ENCODE results near the gene CD46.
"Not testable (repeated sequence)": the region's sequence is repeated elsewhere in the genome, so short reads cannot be mapped to it uniquely, and the experiment has no call there.

CD46 gene

GRCh38 chr1:207753611-207754010, 1.8 kb downstream of the CD46 start:
- DNase-seq (ENCODE audit: low read depth), result no peak
- Histone ChIP-seq H3K36me3 (ENCODE audit: control insufficient read depth, insufficient read depth, low read length, severe bottlenecking) (peaks cover 18% of the 10 kb centered on the region), H3K27me3 (replicated peaks; ENCODE audit: control insufficient read depth, insufficient read depth, low read length) (no peaks in the 10 kb centered on the region), H3K9ac (ENCODE audit: low read length) (peak overlapping the region; percentile 96), H3K4me1 (ENCODE audit: control insufficient read depth, insufficient read depth, low read length) (peaks cover 58% of the 10 kb centered on the region), H3K4me3 (ENCODE audit: low read length) (peak overlapping the region; percentile 96), H3K9me3 (ENCODE audit: control insufficient read depth, low read length) (no peaks in the 10 kb centered on the region)

- Histone ChIP-seq H3K9me3 (ENCODE audit: control insufficient read depth, low read length) (no peaks in the 10 kb centered on the region), H3K4me1 (ENCODE audit: control insufficient read depth, insufficient read depth, low read length) (peaks cover 59% of the 10 kb centered on the region), H3K27me3 (replicated peaks; ENCODE audit: control insufficient read depth, insufficient read depth, low read length) (no peaks in the 10 kb centered on the region), H3K4me3 (ENCODE audit: low read length) (peak overlapping the region; percentile 96), H3K36me3 (ENCODE audit: control insufficient read depth, insufficient read depth, low read length, severe bottlenecking) (peaks cover 22% of the 10 kb centered on the region), H3K9ac (ENCODE audit: low read length) (peak overlapping the region; percentile 43)
- DNase-seq (ENCODE audit: low read depth), result no peak
Observed at GRCh38 chr1:207754011-207754410, 2.2 kb downstream of the CD46 start.

GRCh38 chr1:207754974-207755700, 3.3 kb downstream of the CD46 start:
- no peaks in the 10 kb centered on the region for H3K27me3 ChIP-seq (replicated peaks; ENCODE audit: control insufficient read depth, insufficient read depth, low read length)
- peak overlapping the region; percentile 12 for H3K4me3 ChIP-seq (ENCODE audit: low read length)
- H3K4me1 ChIP-seq (ENCODE audit: control insufficient read depth, insufficient read depth, low read length), result peaks cover 59% of the 10 kb centered on the region
- DNase-seq (ENCODE audit: low read depth), result peak; percentile 27
- H3K9ac ChIP-seq (ENCODE audit: low read length), result no peak overlapping the region
- peaks cover 33% of the 10 kb centered on the region for H3K36me3 ChIP-seq (ENCODE audit: control insufficient read depth, insufficient read depth, low read length, severe bottlenecking)
- no peaks in the 10 kb centered on the region for H3K9me3 ChIP-seq (ENCODE audit: control insufficient read depth, low read length)

- peaks cover 50% of the 10 kb centered on the region for H3K4me1 ChIP-seq (ENCODE audit: control insufficient read depth, insufficient read depth, low read length)
- H3K9ac ChIP-seq (ENCODE audit: low read length), result no peak overlapping the region
- H3K4me3 ChIP-seq (ENCODE audit: low read length), result peak overlapping the region; percentile 12
- no peaks in the 10 kb centered on the region for H3K9me3 ChIP-seq (ENCODE audit: control insufficient read depth, low read length)
- no peak for DNase-seq (ENCODE audit: low read depth)
- H3K27me3 ChIP-seq (replicated peaks; ENCODE audit: control insufficient read depth, insufficient read depth, low read length), result no peaks in the 10 kb centered on the region
- peaks cover 42% of the 10 kb centered on the region for H3K36me3 ChIP-seq (ENCODE audit: control insufficient read depth, insufficient read depth, low read length, severe bottlenecking)
Observed at GRCh38 chr1:207755846-207756693, 4.2 kb downstream of the CD46 start.

- H3K36me3 ChIP-seq (ENCODE audit: control insufficient read depth, insufficient read depth, low read length, severe bottlenecking), result peaks cover 96% of the 10 kb centered on the region
- no peak overlapping the region for H3K9ac ChIP-seq (ENCODE audit: low read length)
- no peak for DNase-seq (ENCODE audit: low read depth)
- peaks cover 10% of the 10 kb centered on the region for H3K4me1 ChIP-seq (ENCODE audit: control insufficient read depth, insufficient read depth, low read length)
- no peak overlapping the region for H3K4me3 ChIP-seq (ENCODE audit: low read length)
- no peaks in the 10 kb centered on the region for H3K27me3 ChIP-seq (replicated peaks; ENCODE audit: control insufficient read depth, insufficient read depth, low read length)
- H3K9me3 ChIP-seq (ENCODE audit: control insufficient read depth, low read length), result no peaks in the 10 kb centered on the region
Observed at GRCh38 chr1:207762622-207763021, 10.8 kb downstream of the CD46 start.

GRCh38 chr1:207763091-207763490, 11.2 kb downstream of the CD46 start:
- Histone ChIP-seq H3K27me3 (replicated peaks; ENCODE audit: control insufficient read depth, insufficient read depth, low read length) (no peaks in the 10 kb centered on the region), H3K4me1 (ENCODE audit: control insufficient read depth, insufficient read depth, low read length) (peaks cover 6% of the 10 kb centered on the region), H3K36me3 (ENCODE audit: control insufficient read depth, insufficient read depth, low read length, severe bottlenecking) (peaks cover 96% of the 10 kb centered on the region), H3K9ac (ENCODE audit: low read length) (no peak overlapping the region), H3K9me3 (ENCODE audit: control insufficient read depth, low read length) (no peaks in the 10 kb centered on the region), H3K4me3 (ENCODE audit: low read length) (no peak overlapping the region)
- DNase-seq (ENCODE audit: low read depth), result no peak

GRCh38 chr1:207763972-207764371, 12.1 kb downstream of the CD46 start:
- peaks cover 95% of the 10 kb centered on the region for H3K36me3 ChIP-seq (ENCODE audit: control insufficient read depth, insufficient read depth, low read length, severe bottlenecking)
- no peaks in the 10 kb centered on the region for H3K27me3 ChIP-seq (replicated peaks; ENCODE audit: control insufficient read depth, insufficient read depth, low read length)
- no peaks in the 10 kb centered on the region for H3K4me1 ChIP-seq (ENCODE audit: control insufficient read depth, insufficient read depth, low read length)
- DNase-seq (ENCODE audit: low read depth), result no peak
- no peak overlapping the region for H3K9ac ChIP-seq (ENCODE audit: low read length)
- H3K9me3 ChIP-seq (ENCODE audit: control insufficient read depth, low read length), result no peaks in the 10 kb centered on the region
- H3K4me3 ChIP-seq (ENCODE audit: low read length), result no peak overlapping the region

GRCh38 chr1:207766569-207766968, 14.7 kb downstream of the CD46 start:
- Histone ChIP-seq H3K36me3 (ENCODE audit: control insufficient read depth, insufficient read depth, low read length, severe bottlenecking) (peaks cover 84% of the 10 kb centered on the region), H3K9ac (ENCODE audit: low read length) (no peak overlapping the region), H3K9me3 (ENCODE audit: control insufficient read depth, low read length) (no peaks in the 10 kb centered on the region), H3K27me3 (replicated peaks; ENCODE audit: control insufficient read depth, insufficient read depth, low read length) (no peaks in the 10 kb centered on the region), H3K4me1 (ENCODE audit: control insufficient read depth, insufficient read depth, low read length) (no peaks in the 10 kb centered on the region), H3K4me3 (ENCODE audit: low read length) (no peak overlapping the region)
- no peak for DNase-seq (ENCODE audit: low read depth)

- H3K27me3 ChIP-seq (replicated peaks; ENCODE audit: control insufficient read depth, insufficient read depth, low read length); H3K4me1 ChIP-seq (ENCODE audit: control insufficient read depth, insufficient read depth, low read length); H3K4me3 ChIP-seq (ENCODE audit: low read length); DNase-seq (ENCODE audit: low read depth); H3K9me3 ChIP-seq (ENCODE audit: control insufficient read depth, low read length); H3K9ac ChIP-seq (ENCODE audit: low read length): not testable (repeated sequence)
- H3K36me3 ChIP-seq (ENCODE audit: control insufficient read depth, insufficient read depth, low read length, severe bottlenecking), result peaks cover 50% of the 10 kb centered on the region
Observed at GRCh38 chr1:207770514-207770913, 18.7 kb downstream of the CD46 start.

- DNase-seq (ENCODE audit: low read depth); H3K4me3 ChIP-seq (ENCODE audit: low read length): not testable (repeated sequence)
- peaks cover 48% of the 10 kb centered on the region for H3K36me3 ChIP-seq (ENCODE audit: control insufficient read depth, insufficient read depth, low read length, severe bottlenecking)
Observed at GRCh38 chr1:207776045-207776444, 24.2 kb downstream of the CD46 start.

GRCh38 chr1:207777412-207777811, 25.6 kb downstream of the CD46 start:
- not testable (repeated sequence) for H3K9me3 ChIP-seq (ENCODE audit: control insufficient read depth, low read length); H3K4me3 ChIP-seq (ENCODE audit: low read length); DNase-seq (ENCODE audit: low read depth); H3K27me3 ChIP-seq (replicated peaks; ENCODE audit: control insufficient read depth, insufficient read depth, low read length); H3K9ac ChIP-seq (ENCODE audit: low read length); H3K4me1 ChIP-seq (ENCODE audit: control insufficient read depth, insufficient read depth, low read length)
- peaks cover 46% of the 10 kb centered on the region for H3K36me3 ChIP-seq (ENCODE audit: control insufficient read depth, insufficient read depth, low read length, severe bottlenecking)

More at GRCh38 chr1:207776045-207776444, 24.2 kb downstream of the CD46 start:
- not testable (repeated sequence) for H3K27me3 ChIP-seq (replicated peaks; ENCODE audit: control insufficient read depth, insufficient read depth, low read length); H3K4me1 ChIP-seq (ENCODE audit: control insufficient read depth, insufficient read depth, low read length); H3K9ac ChIP-seq (ENCODE audit: low read length); H3K9me3 ChIP-seq (ENCODE audit: control insufficient read depth, low read length)

Data from adipocyte (in vitro differentiated cells).